HepG2 (cell line): ENCODE data around the gene DCTN4. TPM values are rescaled to one million over a fixed set of nuclear protein-coding genes. Genes with fewer than 3 reads are reported as not detected.
A peak's percentile ranks its signal among the peaks of the same experiment; 100 is the strongest.

Source experiments
- IKZF4 ChIP-seq: sonication (generic); formaldehyde crosslinking; IDR thresholded peaks from 2 replicates; pipeline ENCODE4 v1.5.1; 2020; ENCODE audit warnings: borderline replicate concordance, mild to moderate bottlenecking, low read depth, missing genetic modification reagents; ENCODE audit errors: not compliant biosample characterization
- MAFF ChIP-seq: IDR thresholded peaks from 2 replicates; pipeline ENCODE4 v1.6.1; 2011; ENCODE audit warnings: low read depth, low read length, improper control_type of control experiment
- MEIS1 ChIP-seq: sonication (generic); formaldehyde crosslinking; IDR thresholded peaks from 2 replicates; pipeline ENCODE4 v1.9.0; 2021; ENCODE audit warnings: mild to moderate bottlenecking, missing genetic modification reagents, moderate library complexity, borderline replicate concordance
- NFE2 ChIP-seq: sonication (generic); formaldehyde crosslinking; IDR thresholded peaks from 2 replicates; pipeline ENCODE4 v1.4.0; 2020; ENCODE audit warnings: missing genetic modification reagents
- SIN3B ChIP-seq: fragments of 150-350 bp; IDR thresholded peaks from 2 replicates; pipeline ENCODE4 v1.6.1; 2014; ENCODE audit warnings: low read length
- ZBTB7B ChIP-seq: sonication (generic); formaldehyde crosslinking; IDR thresholded peaks from 2 replicates; pipeline ENCODE4 v1.4.0; 2020; ENCODE audit warnings: missing genetic modification reagents
- ZNF121 ChIP-seq: sonication (generic); formaldehyde crosslinking; IDR thresholded peaks from 2 replicates; pipeline ENCODE4 v1.5.0; 2020; ENCODE audit warnings: mild to moderate bottlenecking, missing genetic modification reagents
- polyA plus RNA-seq, 8 experiments: library from polyadenylated mRNA; depleted of rRNA in 3 of 8; stranded (reverse) in 7 of 8; unstranded in 1 of 8; fragments of >200 nt; fragmentation: Illumina TruSeq in 4 of 8; extraction: Trizol in 4 of 8; gene quantifications; 2 replicates each; pipeline versions ENCODE4 v1.2.1 to v1.2.3, GENCODE V29; 2011 to 2016; ENCODE audit warnings: low read depth in 4 of 8, missing spikeins in 1 of 8, mixed read lengths in 1 of 8; ENCODE audit not compliant: insufficient read depth in 1 of 8
- total RNA-seq, 5 experiments: library from RNA; depleted of rRNA; stranded (reverse); fragments of >200 nt; fragmentation: Illumina TruSeq; extraction: Trizol; gene quantifications; 2 replicates each; pipeline ENCODE4 v1.2.3, GENCODE V29; 2016; ENCODE audit warnings: low read depth in 1 of 5
- TF ChIP-seq, protein P1 (sequence below): sonication (generic); formaldehyde crosslinking; IDR thresholded peaks from 2 replicates; pipeline ENCODE4 v1.4.0; 2020; ENCODE audit warnings: low read depth, missing genetic modification reagents
- TF ChIP-seq, protein P2 (sequence below): sonication (generic); formaldehyde crosslinking; IDR thresholded peaks from 2 replicates; pipeline ENCODE4 v1.5.0; 2020; ENCODE audit warnings: mild to moderate bottlenecking, missing genetic modification reagents, borderline replicate concordance
- TF ChIP-seq, protein P3 (sequence below): sonication (generic); formaldehyde crosslinking; IDR thresholded peaks from 2 replicates; pipeline ENCODE4 v1.8.0; 2022; ENCODE audit warnings: mild to moderate bottlenecking, missing genetic modification reagents, borderline replicate concordance
- TF ChIP-seq, protein P4 (sequence below): IDR thresholded peaks from 2 replicates; pipeline ENCODE4 v1.6.1; 2016; ENCODE audit warnings: low read depth, borderline replicate concordance

DCTN4 gene
- total and polyA plus RNA-seq, 2 of the 13 experiments (the other 11 are each of a cell fraction or from before 2014, with no cell fraction given) = 24.1 to 26.9 TPM

DNA sequence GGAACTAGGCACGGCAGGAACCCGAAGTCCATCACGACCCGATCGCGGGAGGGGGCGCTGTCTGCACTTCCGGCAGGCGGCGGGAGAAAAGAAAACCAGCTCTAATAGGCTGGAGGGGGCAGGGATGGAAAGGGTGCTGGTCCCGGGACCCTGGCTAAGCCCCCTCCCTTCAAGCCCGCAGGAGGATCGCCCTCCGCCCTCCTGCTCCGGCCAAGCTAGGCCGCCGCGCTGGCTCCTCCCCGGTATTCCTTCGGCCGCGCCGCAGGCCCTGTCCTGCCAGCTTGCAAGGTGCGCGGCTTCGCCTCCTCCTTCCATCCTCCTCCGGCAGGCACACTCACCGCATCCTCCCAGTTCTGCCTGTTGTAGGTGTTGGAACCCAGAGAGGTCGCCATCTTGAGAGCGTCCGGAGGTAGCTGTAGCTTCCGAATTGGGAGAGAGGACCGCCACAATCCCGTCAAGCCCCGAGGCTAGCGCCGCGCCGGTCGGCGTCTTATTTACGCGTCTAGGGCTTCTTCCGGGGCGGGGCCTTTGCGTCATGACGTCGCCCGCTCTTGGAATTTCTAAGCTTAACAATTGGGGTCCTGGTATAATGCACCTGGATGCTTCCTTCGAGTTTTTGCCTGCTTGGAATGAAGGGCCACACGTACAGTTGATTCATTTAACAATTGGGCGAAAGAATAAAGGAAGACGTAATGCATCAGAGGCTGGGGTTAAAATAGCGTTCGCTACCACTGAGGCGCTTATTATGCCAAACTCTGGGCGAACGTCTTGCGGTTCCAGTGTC is 58.0 kb downstream of the DCTN4 start, which contains the start of gene RBM22 (continued):
- TF ChIP-seq, protein P1, sequence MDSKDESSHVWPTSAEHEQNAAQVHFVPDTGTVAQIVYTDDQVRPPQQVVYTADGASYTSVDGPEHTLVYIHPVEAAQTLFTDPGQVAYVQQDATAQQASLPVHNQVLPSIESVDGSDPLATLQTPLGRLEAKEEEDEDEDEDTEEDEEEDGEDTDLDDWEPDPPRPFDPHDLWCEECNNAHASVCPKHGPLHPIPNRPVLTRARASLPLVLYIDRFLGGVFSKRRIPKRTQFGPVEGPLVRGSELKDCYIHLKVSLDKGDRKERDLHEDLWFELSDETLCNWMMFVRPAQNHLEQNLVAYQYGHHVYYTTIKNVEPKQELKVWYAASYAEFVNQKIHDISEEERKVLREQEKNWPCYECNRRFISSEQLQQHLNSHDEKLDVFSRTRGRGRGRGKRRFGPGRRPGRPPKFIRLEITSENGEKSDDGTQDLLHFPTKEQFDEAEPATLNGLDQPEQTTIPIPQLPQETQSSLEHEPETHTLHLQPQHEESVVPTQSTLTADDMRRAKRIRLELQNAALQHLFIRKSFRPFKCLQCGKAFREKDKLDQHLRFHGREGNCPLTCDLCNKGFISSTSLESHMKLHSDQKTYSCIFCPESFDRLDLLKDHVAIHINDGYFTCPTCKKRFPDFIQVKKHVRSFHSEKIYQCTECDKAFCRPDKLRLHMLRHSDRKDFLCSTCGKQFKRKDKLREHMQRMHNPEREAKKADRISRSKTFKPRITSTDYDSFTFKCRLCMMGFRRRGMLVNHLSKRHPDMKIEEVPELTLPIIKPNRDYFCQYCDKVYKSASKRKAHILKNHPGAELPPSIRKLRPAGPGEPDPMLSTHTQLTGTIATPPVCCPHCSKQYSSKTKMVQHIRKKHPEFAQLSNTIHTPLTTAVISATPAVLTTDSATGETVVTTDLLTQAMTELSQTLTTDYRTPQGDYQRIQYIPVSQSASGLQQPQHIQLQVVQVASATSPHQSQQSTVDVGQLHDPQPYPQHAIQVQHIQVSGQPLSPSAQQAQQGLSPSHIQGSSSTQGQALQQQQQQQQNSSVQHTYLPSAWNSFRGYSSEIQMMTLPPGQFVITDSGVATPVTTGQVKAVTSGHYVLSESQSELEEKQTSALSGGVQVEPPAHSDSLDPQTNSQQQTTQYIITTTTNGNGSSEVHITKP = peak; percentile 55; the same call in 1 of the 2 replicates
- TF ChIP-seq MEIS1 (no peak; the same call in 1 of the 2 replicates), ZBTB7B (CRISPR knock-in tag) (peak; percentile 55; the same call in 1 of the 2 replicates), ZNF121 (CRISPR knock-in tag) (no peak), SIN3B (peak; percentile 63; the same call in 1 of the 2 replicates), IKZF4 (CRISPR knock-in tag) (peak; percentile 15), NFE2 (no peak), MAFF (no peak)
- TF ChIP-seq, protein P2, sequence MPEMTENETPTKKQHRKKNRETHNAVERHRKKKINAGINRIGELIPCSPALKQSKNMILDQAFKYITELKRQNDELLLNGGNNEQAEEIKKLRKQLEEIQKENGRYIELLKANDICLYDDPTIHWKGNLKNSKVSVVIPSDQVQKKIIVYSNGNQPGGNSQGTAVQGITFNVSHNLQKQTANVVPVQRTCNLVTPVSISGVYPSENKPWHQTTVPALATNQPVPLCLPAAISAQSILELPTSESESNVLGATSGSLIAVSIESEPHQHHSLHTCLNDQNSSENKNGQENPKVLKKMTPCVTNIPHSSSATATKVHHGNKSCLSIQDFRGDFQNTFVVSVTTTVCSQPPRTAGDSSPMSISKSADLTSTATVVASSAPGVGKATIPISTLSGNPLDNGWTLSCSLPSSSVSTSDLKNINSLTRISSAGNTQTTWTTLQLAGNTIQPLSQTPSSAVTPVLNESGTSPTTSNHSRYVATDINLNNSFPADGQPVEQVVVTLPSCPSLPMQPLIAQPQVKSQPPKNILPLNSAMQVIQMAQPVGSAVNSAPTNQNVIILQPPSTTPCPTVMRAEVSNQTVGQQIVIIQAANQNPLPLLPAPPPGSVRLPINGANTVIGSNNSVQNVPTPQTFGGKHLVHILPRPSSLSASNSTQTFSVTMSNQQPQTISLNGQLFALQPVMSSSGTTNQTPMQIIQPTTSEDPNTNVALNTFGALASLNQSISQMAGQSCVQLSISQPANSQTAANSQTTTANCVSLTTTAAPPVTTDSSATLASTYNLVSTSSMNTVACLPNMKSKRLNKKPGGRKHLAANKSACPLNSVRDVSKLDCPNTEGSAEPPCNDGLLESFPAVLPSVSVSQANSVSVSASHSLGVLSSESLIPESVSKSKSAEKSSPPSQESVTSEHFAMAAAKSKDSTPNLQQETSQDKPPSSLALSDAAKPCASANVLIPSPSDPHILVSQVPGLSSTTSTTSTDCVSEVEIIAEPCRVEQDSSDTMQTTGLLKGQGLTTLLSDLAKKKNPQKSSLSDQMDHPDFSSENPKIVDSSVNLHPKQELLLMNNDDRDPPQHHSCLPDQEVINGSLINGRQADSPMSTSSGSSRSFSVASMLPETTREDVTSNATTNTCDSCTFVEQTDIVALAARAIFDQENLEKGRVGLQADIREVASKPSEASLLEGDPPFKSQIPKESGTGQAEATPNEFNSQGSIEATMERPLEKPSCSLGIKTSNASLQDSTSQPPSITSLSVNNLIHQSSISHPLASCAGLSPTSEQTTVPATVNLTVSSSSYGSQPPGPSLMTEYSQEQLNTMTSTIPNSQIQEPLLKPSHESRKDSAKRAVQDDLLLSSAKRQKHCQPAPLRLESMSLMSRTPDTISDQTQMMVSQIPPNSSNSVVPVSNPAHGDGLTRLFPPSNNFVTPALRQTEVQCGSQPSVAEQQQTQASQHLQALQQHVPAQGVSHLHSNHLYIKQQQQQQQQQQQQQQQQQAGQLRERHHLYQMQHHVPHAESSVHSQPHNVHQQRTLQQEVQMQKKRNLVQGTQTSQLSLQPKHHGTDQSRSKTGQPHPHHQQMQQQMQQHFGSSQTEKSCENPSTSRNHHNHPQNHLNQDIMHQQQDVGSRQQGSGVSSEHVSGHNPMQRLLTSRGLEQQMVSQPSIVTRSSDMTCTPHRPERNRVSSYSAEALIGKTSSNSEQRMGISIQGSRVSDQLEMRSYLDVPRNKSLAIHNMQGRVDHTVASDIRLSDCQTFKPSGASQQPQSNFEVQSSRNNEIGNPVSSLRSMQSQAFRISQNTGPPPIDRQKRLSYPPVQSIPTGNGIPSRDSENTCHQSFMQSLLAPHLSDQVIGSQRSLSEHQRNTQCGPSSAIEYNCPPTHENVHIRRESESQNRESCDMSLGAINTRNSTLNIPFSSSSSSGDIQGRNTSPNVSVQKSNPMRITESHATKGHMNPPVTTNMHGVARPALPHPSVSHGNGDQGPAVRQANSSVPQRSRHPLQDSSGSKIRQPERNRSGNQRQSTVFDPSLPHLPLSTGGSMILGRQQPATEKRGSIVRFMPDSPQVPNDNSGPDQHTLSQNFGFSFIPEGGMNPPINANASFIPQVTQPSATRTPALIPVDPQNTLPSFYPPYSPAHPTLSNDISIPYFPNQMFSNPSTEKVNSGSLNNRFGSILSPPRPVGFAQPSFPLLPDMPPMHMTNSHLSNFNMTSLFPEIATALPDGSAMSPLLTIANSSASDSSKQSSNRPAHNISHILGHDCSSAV (CRISPR knock-in tag) = no peak
- TF ChIP-seq, protein P3, sequence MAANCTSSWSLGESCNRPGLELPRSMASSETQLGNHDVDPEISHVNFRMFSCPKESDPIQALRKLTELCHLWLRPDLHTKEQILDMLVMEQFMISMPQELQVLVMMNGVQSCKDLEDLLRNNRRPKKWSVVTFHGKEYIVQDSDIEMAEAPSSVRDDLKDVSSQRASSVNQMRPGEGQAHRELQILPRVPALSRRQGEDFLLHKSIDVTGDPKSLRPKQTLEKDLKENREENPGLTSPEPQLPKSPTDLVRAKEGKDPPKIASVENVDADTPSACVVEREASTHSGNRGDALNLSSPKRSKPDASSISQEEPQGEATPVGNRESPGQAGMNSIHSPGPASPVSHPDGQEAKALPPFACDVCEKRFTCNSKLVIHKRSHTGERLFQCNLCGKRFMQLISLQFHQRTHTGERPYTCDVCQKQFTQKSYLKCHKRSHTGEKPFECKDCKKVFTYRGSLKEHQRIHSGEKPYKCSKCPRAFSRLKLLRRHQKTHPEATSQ (CRISPR knock-in tag) = peak; percentile 28; the same call in 1 of the 2 replicates
- TF ChIP-seq, protein P4, sequence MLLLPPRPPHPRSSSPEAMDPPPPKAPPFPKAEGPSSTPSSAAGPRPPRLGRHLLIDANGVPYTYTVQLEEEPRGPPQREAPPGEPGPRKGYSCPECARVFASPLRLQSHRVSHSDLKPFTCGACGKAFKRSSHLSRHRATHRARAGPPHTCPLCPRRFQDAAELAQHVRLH (CRISPR knock-in tag) = peak; percentile 67; the same call in 1 of the 2 replicates
